MM.1S (cell line): ENCODE data around the gene HECTD2.
"Not testable (repeated sequence)": the region's sequence is repeated elsewhere in the genome, so short reads cannot be mapped to it uniquely, and the experiment has no call there.

Source experiments
- DNase-seq: peaks from one replicate; pipeline ENCODE4 v3.0.0-alpha.2; 2015
- H2AFZ ChIP-seq: fragments of 300-600 bp; sonication (generic); 2 replicates; pipeline ENCODE4 v1.6.0; 2016; ENCODE audit warnings: antibody characterized with exemption, low read length
- H3F3A ChIP-seq: fragments of 300-600 bp; sonication (generic); 2 replicates; pipeline ENCODE4 v1.6.1; 2016; ENCODE audit warnings: mild to moderate bottlenecking, antibody characterized with exemption, low read length, moderate library complexity, mixed read lengths; ENCODE audit not compliant: insufficient read depth
- H3K27ac ChIP-seq: fragments of 300-600 bp; sonication (generic); 2 replicates; pipeline ENCODE4 v1.5.1; 2016; ENCODE audit warnings: mild to moderate bottlenecking, low read length
- H3K27me3 ChIP-seq: fragments of 300-600 bp; sonication (generic); replicated peaks from 2 replicates; pipeline ENCODE4 v1.6.0; 2016; ENCODE audit warnings: low read length; ENCODE audit not compliant: insufficient read depth
- H3K36me3 ChIP-seq: fragments of 300-600 bp; sonication (generic); replicated peaks from 2 replicates; pipeline ENCODE4 v1.6.1; 2016; ENCODE audit warnings: mild to moderate bottlenecking, low read length, mixed read lengths; ENCODE audit not compliant: insufficient read depth
- H3K4me1 ChIP-seq: fragments of 300-600 bp; sonication (generic); 2 replicates; pipeline ENCODE4 v1.6.1; 2016; ENCODE audit warnings: low read length, mixed read lengths
- H3K4me2 ChIP-seq: fragments of 300-600 bp; sonication (generic); 2 replicates; pipeline ENCODE4 v1.6.0; 2016; ENCODE audit warnings: low read depth, low read length
- H3K4me3 ChIP-seq: fragments of 300-600 bp; sonication (generic); 2 replicates; pipeline ENCODE4 v1.5.1; 2016; ENCODE audit warnings: low read length, mixed read lengths
- H3K79me2 ChIP-seq: fragments of 300-600 bp; sonication (generic); 2 replicates; pipeline ENCODE4 v1.6.1; 2016; ENCODE audit warnings: mixed run types, low read length, mixed read lengths
- H3K9ac ChIP-seq: fragments of 300-600 bp; sonication (generic); 2 replicates; pipeline ENCODE4 v1.6.1; 2016; ENCODE audit warnings: low read length, mixed read lengths
- H3K9me2 ChIP-seq: fragments of 300-600 bp; sonication (generic); replicated peaks from 2 replicates; pipeline ENCODE4 v1.6.1; 2016; ENCODE audit warnings: mild to moderate bottlenecking, low read length, mixed read lengths; ENCODE audit not compliant: insufficient read depth
- H3K9me3 ChIP-seq: fragments of 300-600 bp; sonication (generic); replicated peaks from 2 replicates; pipeline ENCODE4 v1.6.1; 2016; ENCODE audit warnings: mild to moderate bottlenecking, low read length, mixed read lengths; ENCODE audit not compliant: insufficient read depth
- H4K20me1 ChIP-seq: fragments of 300-600 bp; sonication (generic); 2 replicates; pipeline ENCODE4 v1.6.1; 2016; ENCODE audit warnings: mild to moderate bottlenecking, low read length, moderate library complexity, mixed read lengths; ENCODE audit not compliant: insufficient read depth
- EZH2 ChIP-seq: fragments of 300-600 bp; sonication (generic); optimal IDR thresholded peaks from 2 replicates; pipeline ENCODE3; 2017; ENCODE audit warnings: low read depth, mild to moderate bottlenecking, antibody characterized with exemption, low read length, mixed read lengths
- EZH2phosphoT487 ChIP-seq: fragments of 300-600 bp; sonication (generic); IDR thresholded peaks from 2 replicates; pipeline ENCODE4 v1.6.1; 2018; ENCODE audit warnings: antibody characterized with exemption, low read length
- TF ChIP-seq, protein P1 (sequence below): fragments of 300-600 bp; sonication (generic); IDR thresholded peaks from 2 replicates; pipeline ENCODE4 v1.5.1; 2016; ENCODE audit warnings: antibody characterized with exemption, low read length, mixed read lengths

The HECTD2 gene

DNA sequence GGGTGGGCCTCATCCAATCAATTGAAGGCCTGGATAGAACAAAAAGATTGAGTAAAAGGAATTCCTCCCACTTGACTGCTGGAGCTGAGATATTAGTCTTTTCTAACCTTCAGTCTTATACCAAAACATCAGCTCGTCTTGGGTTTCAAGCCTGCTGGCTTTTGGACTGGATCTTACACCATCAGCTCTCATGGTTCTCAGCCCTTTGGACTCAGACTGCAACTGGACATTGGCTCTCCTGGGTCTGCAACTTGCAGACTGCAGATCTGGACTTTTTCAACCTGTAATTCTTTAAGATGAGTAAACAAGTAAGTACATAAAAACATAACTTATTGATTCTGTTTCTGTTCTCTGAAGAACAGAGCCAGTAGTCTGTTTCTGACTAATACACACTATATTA lies 149.0 kb downstream of the HECTD2 start:
- Histone ChIP-seq H3K79me2 (no peaks in the 10 kb centered on the region), H3K9me3 (no peaks in the 10 kb centered on the region), H3K9ac (no peak overlapping the region), H3K27me3 (no peaks in the 10 kb centered on the region), H3K4me3 (no peak overlapping the region), H3K4me1 (no peaks in the 10 kb centered on the region), H3F3A (no peaks in the 10 kb centered on the region), H3K4me2 (no peak overlapping the region), H3K9me2 (no peaks in the 10 kb centered on the region), H3K36me3 (no peaks in the 10 kb centered on the region), H4K20me1 (no peaks in the 10 kb centered on the region), H2AFZ (no peak overlapping the region), H3K27ac (no peak overlapping the region)
- TF ChIP-seq, protein P1, sequence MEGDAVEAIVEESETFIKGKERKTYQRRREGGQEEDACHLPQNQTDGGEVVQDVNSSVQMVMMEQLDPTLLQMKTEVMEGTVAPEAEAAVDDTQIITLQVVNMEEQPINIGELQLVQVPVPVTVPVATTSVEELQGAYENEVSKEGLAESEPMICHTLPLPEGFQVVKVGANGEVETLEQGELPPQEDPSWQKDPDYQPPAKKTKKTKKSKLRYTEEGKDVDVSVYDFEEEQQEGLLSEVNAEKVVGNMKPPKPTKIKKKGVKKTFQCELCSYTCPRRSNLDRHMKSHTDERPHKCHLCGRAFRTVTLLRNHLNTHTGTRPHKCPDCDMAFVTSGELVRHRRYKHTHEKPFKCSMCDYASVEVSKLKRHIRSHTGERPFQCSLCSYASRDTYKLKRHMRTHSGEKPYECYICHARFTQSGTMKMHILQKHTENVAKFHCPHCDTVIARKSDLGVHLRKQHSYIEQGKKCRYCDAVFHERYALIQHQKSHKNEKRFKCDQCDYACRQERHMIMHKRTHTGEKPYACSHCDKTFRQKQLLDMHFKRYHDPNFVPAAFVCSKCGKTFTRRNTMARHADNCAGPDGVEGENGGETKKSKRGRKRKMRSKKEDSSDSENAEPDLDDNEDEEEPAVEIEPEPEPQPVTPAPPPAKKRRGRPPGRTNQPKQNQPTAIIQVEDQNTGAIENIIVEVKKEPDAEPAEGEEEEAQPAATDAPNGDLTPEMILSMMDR, result no peak
- TF ChIP-seq EZH2 (no peak), EZH2phosphoT487 (no peak)
- DNase-seq, result no peak

DNA sequence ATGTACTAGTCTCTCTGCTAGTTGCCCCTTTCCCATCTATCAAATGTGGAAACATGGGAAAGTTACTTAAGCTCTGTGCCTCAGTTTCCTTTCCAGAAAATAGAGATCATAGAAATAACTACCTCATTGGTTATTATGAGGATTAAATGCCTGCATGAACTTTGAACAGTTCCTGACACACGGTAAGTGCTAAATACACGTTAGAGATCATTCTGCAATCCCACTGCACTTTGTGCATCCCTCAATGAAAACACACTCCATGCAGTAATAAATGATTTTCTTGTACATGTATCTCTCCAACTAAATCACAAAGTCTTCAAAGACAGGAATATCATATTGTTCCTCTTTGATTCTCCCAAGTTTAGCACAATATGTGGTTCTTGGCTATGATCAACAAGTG lies 149.6 kb downstream of the HECTD2 start:
- no peaks in the 10 kb centered on the region for H3K9me2 ChIP-seq
- no peaks in the 10 kb centered on the region for H4K20me1 ChIP-seq
- no peaks in the 10 kb centered on the region for H3K27me3 ChIP-seq
- H2AFZ ChIP-seq, result no peak overlapping the region
- no peaks in the 10 kb centered on the region for H3K9me3 ChIP-seq
- no peak overlapping the region for H3K4me2 ChIP-seq
- H3K4me3 ChIP-seq, result no peak overlapping the region
- H3K79me2 ChIP-seq, result no peaks in the 10 kb centered on the region
- no peaks in the 10 kb centered on the region for H3K36me3 ChIP-seq
- DNase-seq, result no peak
- H3K27ac ChIP-seq, result no peak overlapping the region
- no peaks in the 10 kb centered on the region for H3F3A ChIP-seq
- H3K9ac ChIP-seq, result no peak overlapping the region
- TF ChIP-seq, protein P1, result no peak
- no peak for TF ChIP-seq EZH2
- no peak for TF ChIP-seq EZH2phosphoT487
- no peaks in the 10 kb centered on the region for H3K4me1 ChIP-seq

DNA sequence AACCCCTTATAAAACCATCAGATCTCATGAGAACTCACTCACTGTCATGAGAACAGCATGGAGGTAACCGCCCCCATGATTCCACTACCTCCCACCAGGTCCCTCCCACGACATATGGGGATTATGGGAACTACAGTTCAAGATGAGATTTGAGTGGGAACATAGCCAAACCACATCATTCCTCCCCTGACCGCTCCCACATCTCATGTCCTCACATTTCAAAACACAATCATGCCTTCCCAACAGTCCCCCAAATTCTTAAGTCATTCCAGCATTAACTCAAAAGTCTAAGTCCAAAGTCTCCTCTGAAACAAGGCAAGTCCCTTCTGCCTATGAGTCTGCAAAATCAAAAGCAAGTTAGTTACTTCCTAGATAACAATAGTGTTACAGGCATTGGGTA lies 150.7 kb downstream of the HECTD2 start:
- not testable (repeated sequence) for H3K9me2 ChIP-seq, H3F3A ChIP-seq, H2AFZ ChIP-seq, H3K4me2 ChIP-seq, H3K36me3 ChIP-seq, H3K27ac ChIP-seq, H3K9ac ChIP-seq, H4K20me1 ChIP-seq, H3K79me2 ChIP-seq, H3K4me3 ChIP-seq, H3K9me3 ChIP-seq, H3K27me3 ChIP-seq, DNase-seq, H3K4me1 ChIP-seq

DNA sequence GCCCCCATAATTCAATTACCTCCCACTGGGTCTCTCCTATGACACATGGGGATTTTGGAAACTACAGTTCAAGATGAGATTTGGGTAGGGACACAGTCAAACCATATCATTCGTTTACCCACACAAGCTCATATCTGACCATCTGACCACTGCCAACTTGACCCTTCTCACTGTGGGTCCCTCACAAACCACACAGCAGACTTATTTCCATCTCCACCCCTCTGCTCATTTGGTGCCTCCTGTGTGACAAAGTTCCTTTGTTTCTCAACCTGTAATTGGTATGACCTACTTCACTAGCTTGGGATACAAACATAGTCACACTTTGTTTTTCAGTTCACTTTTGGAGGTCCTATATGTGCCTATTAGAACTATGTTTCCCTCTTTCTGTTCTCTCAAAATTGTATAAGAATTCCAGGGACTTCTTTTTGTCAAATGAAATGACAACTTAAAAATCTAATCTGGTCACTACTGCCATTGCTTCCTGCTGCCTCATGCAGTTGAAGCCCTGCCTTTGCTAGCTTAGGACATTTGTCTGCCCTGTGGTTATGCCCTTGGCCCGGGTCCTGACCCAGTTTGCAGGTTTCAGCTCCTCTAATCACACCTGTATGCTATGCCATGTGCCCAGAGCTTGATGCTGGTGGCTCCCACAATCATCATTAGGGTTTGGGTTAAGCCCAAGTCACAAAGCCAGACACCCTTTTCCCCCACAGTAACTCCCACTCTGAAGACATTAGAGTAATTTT lies 152.9 kb downstream of the HECTD2 start:
- H3K9ac ChIP-seq, result no peak overlapping the region
- no peak overlapping the region for H2AFZ ChIP-seq
- H4K20me1 ChIP-seq, result no peaks in the 10 kb centered on the region
- no peaks in the 10 kb centered on the region for H3K9me3 ChIP-seq
- TF ChIP-seq, protein P1, result no peak
- no peaks in the 10 kb centered on the region for H3K79me2 ChIP-seq
- no peaks in the 10 kb centered on the region for H3K27me3 ChIP-seq
- no peaks in the 10 kb centered on the region for H3K4me1 ChIP-seq
- no peaks in the 10 kb centered on the region for H3K9me2 ChIP-seq
- DNase-seq, result no peak
- H3K4me3 ChIP-seq, result no peak overlapping the region
- H3K36me3 ChIP-seq, result no peaks in the 10 kb centered on the region
- H3K4me2 ChIP-seq, result no peak overlapping the region
- H3F3A ChIP-seq, result no peaks in the 10 kb centered on the region
- H3K27ac ChIP-seq, result no peak overlapping the region
